ENCODE measurements around the gene PRDM2. TPM values are rescaled to one million over a fixed set of nuclear protein-coding genes. Genes with fewer than 3 reads are reported as not detected.
"Not testable (repeated sequence)": the region's sequence is repeated elsewhere in the genome, so short reads cannot be mapped to it uniquely, and the experiment has no call there.

The PRDM2 gene
- total RNA-seq, 1 donor: 124 TPM

DNA sequence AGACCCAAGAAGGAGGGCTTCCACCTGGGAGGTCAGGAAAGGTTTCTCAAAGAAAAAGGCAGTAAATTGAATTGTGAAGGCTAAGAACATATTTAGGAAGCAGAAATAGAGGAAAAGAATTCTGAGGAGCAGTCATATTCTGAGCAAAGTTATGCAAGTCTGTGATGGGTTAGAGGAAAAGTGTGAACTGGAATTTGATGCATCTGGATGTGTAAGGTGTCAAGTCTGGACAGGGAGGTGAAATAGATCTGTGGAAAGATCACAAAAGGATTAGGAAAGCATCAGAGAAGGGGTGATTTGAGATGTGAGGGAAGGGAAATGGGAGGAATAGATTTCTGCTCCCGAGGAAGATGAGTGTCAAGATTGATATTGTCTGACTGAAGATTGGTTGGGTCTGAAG is 18.1 kb upstream of the PRDM2 start:
- H3K4me1 ChIP-seq (ENCODE audit: insufficient read depth, low read length): no peaks in the 10 kb centered on the region
- H3K27me3 ChIP-seq (ENCODE audit: insufficient read depth, low read length): no peaks in the 10 kb centered on the region
- no peaks in the 10 kb centered on the region for H3K9me3 ChIP-seq (ENCODE audit: low read depth, low read length)
- H3K4me3 ChIP-seq (ENCODE audit: low read length): no peak overlapping the region

DNA sequence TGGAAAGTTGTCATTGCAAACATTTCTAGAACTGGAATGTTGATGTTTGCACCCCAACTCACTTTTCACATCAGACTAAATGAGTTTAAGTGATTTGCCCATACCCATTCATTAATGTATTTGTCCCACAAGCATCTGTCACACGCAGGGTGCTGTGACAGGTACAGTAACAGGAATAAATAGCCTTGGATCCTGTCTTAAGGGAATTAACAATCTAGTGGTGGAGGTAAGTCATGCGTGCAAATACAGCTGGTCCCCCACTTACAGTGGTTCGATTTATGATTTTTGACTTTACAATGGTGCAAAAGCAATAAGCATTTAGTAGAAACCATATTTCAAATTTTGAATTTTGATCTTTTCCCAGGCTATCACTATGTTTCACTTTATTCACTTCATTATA is 17.5 kb upstream of the PRDM2 start:
- no peaks in the 10 kb centered on the region for H3K27me3 ChIP-seq (ENCODE audit: insufficient read depth, low read length)
- H3K4me1 ChIP-seq (ENCODE audit: insufficient read depth, low read length): no peaks in the 10 kb centered on the region
- H3K9me3 ChIP-seq (ENCODE audit: low read depth, low read length): no peaks in the 10 kb centered on the region
- H3K4me3 ChIP-seq (ENCODE audit: low read length): no peak overlapping the region

DNA sequence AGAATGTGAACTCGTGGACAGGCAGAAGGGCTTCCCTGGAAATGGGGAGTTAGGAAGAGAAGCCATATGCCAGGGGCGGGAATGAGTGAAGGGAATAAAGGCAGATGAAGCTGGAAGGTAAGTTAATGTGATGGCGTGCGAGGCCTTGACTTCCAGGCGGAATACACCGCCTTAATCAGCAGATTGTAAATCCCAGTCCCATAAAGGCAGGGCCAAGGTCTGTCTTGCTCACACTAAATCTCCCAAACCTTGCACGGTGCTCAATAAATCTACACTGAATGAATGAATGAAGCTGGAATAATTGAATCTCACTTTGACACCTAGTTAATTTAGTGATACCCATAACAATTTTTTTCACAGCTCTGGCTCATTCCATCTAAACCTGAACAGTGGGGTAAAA is 16.8 kb upstream of the PRDM2 start:
- Histone ChIP-seq H3K9me3 (ENCODE audit: low read depth, low read length) (no peaks in the 10 kb centered on the region), H3K4me1 (ENCODE audit: insufficient read depth, low read length) (no peaks in the 10 kb centered on the region), H3K4me3 (ENCODE audit: low read length) (no peak overlapping the region), H3K27me3 (ENCODE audit: insufficient read depth, low read length) (no peaks in the 10 kb centered on the region)

DNA sequence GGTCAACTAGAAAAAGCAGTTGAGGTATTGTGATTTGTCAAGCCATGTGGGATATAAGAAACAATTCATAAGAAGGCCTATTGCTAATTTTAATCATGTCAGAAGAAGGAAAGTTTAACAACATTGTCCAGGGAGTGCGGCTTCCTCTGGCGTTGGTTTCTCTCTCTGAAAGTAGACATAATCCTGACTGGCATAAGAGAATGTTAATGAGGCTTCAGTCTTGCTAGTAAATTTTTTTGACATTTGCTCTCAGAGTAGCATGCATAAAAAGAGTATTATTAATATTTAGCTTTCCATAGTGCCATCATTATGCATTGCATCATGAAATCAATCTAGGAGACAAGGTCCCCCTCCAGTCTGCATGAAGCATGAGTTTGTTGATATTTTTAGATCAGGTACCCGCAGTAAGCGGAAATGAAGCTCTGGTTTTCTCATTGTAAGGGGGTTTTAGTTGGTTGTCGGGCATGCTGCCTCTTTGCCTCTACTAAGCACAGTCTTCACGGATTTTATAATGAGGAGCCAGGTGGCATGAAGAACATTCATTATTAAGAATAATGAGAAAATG is 12.8 kb upstream of the PRDM2 start:
- H3K27me3 ChIP-seq (ENCODE audit: insufficient read depth, low read length): no peaks in the 10 kb centered on the region
- H3K4me1 ChIP-seq (ENCODE audit: insufficient read depth, low read length): no peaks in the 10 kb centered on the region
- no peaks in the 10 kb centered on the region for H3K9me3 ChIP-seq (ENCODE audit: low read depth, low read length)
- H3K4me3 ChIP-seq (ENCODE audit: low read length): no peak overlapping the region

DNA sequence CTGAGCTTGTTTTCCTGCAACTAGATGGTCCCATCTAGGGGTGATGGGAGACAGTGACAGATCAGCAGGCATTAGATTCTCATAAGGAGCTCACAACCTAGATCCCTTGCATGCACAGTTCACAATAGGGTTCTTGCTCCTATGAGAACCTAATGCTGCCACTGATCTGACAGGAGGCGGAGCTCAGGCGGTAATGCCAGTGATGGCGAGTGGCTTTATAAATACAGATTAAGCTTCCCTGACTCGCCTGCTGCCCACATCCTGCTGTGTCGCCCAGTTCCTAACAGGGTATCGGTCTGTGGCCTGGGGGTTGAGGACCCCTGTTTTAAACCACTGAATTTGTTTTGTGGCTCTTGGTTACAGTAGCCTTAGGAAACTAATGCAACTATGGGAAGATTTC is 6.9 kb upstream of the PRDM2 start:
- not testable (repeated sequence) for H3K4me1 ChIP-seq (ENCODE audit: insufficient read depth, low read length); H3K4me3 ChIP-seq (ENCODE audit: low read length)

DNA sequence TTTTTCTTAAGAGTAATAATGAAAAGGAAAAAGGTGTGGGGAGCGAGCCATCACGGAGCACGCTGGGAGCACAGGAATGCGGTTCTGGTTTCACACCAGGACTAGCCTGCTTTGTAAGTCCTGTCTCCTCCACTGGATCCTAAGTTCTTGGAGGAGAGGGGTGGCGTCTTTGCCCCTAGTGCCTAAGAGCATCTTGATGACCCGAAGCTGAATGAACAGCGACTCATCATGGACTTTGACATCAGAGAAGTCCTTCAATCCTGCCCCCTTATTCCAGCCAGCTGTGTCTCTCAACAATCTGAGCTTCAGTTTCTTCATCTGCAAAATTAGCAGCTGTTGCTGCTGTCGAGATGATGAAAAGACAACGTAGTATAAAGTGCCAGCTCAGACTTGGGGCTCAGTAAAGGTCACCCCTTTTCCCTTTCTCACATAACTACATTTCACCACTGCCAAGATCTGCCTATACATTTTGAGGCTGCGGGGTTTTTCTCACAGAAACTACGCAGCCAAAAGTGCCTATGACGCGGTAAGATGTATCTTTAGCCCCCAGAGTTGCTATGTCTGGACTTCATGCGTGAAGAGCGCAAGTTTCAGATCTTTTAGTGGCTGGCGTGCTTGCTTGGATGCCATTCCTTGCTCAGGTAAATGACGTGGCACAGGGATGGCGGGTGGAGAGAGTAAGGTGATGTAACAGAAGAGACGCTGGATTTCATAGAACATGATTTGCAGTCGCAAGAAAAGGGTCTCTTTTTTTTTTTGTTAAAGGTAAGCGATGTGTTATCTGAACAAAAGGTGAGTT is 4.9 kb upstream of the PRDM2 start:
- H3K4me1 ChIP-seq (ENCODE audit: insufficient read depth, low read length): peaks cover 8% of the 10 kb centered on the region
- H3K27me3 ChIP-seq (ENCODE audit: insufficient read depth, low read length): no peaks in the 10 kb centered on the region
- H3K4me3 ChIP-seq (ENCODE audit: low read length): no peak overlapping the region
- H3K9me3 ChIP-seq (ENCODE audit: low read depth, low read length): no peaks in the 10 kb centered on the region

More for the DNA sequence above, 6.9 kb upstream of the PRDM2 start:
- H3K9me3 ChIP-seq (ENCODE audit: low read depth, low read length); H3K27me3 ChIP-seq (ENCODE audit: insufficient read depth, low read length): not testable (repeated sequence)

DNA sequence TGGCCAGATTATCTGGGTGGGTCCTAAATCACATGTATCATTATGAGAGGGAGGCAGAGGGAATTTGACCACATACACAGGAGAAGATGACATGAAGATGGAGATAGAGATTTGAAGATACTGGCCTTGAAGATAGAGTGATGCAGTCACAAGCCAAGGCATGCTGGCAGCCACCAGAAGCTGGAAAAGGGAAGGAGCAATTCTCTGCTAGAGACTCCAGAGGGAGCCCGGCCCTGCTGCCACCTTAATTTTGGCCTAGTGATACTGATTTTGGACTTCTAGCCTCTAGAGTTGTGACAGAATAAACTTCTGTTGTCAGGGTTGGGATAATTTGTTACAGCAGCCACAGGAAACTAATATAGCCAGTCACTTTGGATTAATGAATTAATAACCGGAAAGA is 2.2 kb upstream of the PRDM2 start:
- no peak overlapping the region for H3K4me3 ChIP-seq (ENCODE audit: low read length)
- no peaks in the 10 kb centered on the region for H3K9me3 ChIP-seq (ENCODE audit: low read depth, low read length)
- H3K27me3 ChIP-seq (ENCODE audit: insufficient read depth, low read length): no peaks in the 10 kb centered on the region
- H3K4me1 ChIP-seq (ENCODE audit: insufficient read depth, low read length): peaks cover 15% of the 10 kb centered on the region

DNA sequence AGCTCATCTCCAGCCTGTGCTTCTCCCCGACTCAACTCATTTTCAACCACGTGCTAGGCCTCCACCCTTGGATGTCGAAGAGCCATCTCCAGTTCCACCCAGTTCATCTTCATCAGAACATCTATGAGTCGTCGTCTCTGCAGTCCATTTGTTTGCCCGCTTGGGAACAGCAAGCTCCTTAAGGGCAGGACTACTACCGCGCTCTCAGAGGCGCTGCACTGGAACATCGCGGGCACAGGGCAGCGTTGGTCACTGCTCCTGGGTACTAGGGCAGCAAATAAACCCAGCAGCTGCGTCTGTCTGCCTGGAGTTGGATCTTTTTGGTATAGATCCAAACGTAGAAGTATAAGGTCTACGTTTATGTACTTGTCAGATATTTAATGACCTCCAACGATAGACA is 478 bp upstream of the PRDM2 start:
- Histone ChIP-seq H3K27me3 (ENCODE audit: insufficient read depth, low read length) (no peaks in the 10 kb centered on the region), H3K9me3 (ENCODE audit: low read depth, low read length) (no peaks in the 10 kb centered on the region), H3K4me3 (ENCODE audit: low read length) (peak overlapping the region; percentile 68), H3K4me1 (ENCODE audit: insufficient read depth, low read length) (peaks cover 24% of the 10 kb centered on the region)

DNA sequence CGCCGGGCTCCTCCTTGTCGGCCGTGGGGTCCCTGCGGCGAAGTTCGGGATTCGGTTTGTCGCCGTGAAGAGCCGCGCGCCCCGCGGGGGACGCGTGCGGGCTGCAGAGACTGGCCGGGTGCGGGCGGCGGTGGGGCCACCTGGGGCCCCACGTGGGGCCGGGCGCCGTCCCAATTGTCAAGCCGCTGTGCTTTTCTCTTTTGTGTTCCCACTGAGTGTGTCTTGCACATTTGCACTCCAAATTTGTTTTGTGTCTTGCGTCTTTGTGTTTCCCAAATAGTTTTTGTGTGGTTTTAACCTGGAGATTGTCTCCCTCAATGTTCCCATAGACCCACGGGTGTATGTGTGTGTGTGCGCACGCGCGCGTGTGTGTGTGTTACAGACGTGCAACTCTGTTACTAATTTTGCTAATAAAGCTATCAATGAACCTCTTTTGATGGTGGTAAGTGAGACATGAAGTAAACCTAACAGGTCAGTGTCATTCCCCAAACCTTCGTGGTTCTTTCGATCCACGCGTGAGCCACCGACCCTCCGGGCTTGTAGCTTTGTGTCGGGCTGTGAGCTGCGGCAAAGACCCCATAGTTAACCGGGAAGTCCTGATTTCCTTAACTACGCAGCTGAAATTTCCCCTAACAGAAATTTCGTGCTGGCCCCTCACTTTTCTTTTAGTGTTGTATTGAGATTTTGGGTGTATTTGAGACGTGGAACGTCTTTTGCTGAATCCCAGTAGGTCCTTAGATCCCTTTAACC is 708 bp downstream of the PRDM2 start:
- no peaks in the 10 kb centered on the region for H3K27me3 ChIP-seq (ENCODE audit: insufficient read depth, low read length)
- H3K4me1 ChIP-seq (ENCODE audit: insufficient read depth, low read length): peaks cover 32% of the 10 kb centered on the region
- peak overlapping the region; percentile 68 for H3K4me3 ChIP-seq (ENCODE audit: low read length)
- no peaks in the 10 kb centered on the region for H3K9me3 ChIP-seq (ENCODE audit: low read depth, low read length)

DNA sequence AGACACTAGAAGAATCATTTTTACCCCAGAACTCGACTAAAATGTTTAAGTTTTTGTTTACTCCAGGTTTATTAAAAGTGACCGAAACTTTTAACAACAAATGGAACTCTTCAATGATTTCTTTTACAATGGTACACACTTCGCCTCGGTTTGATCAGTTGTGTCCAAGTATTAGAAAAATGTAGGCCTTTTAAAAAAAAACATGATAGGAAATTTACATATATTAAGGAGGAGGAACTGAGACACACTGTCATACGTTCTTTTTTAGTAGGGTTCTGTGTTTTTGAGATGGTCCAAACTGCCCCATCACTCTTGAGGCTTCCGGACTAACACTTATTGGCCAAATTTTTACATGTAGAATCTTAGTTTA is 1.3 kb downstream of the PRDM2 start:
- Histone ChIP-seq H3K27me3 (ENCODE audit: insufficient read depth, low read length) (no peaks in the 10 kb centered on the region), H3K4me3 (ENCODE audit: low read length) (peak overlapping the region; percentile 68), H3K9me3 (ENCODE audit: low read depth, low read length) (no peaks in the 10 kb centered on the region), H3K4me1 (ENCODE audit: insufficient read depth, low read length) (peaks cover 37% of the 10 kb centered on the region)

DNA sequence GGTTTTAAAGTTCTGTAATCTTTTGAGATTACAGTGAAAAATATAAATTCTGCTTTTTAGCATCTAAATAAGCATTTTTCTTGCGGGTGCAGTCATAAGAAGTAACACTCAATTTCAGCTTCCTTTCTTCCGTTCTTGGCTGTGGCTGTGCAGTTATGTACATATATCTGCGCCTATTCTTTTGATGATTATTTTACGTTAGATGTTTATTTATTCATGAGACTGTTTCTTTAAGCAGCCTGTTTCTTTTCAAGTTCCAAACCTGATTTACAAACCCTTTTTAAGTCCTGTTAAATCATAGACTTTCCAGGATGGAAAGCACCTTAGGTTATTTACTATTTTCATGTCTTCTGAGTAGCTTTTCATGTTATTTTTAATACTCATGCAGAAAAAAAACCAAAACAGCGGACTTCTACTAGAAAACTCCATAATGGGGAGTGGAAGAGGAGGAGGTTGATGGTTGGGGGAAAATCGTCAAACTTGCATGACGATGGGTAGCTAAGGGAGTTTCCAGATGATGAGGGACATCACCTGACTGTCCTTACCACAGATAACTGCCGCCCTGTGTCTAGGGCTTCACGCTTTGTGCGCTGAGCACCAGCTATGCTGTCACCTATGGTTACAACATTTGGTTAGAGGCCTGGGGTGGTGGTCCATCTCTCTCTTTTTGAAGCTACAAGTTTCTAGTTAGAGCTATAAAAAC is 2.6 kb downstream of the PRDM2 start:
- no peaks in the 10 kb centered on the region for H3K27me3 ChIP-seq (ENCODE audit: insufficient read depth, low read length)
- H3K4me3 ChIP-seq (ENCODE audit: low read length): no peak overlapping the region
- H3K4me1 ChIP-seq (ENCODE audit: insufficient read depth, low read length): peaks cover 40% of the 10 kb centered on the region
- H3K9me3 ChIP-seq (ENCODE audit: low read depth, low read length): no peaks in the 10 kb centered on the region

DNA sequence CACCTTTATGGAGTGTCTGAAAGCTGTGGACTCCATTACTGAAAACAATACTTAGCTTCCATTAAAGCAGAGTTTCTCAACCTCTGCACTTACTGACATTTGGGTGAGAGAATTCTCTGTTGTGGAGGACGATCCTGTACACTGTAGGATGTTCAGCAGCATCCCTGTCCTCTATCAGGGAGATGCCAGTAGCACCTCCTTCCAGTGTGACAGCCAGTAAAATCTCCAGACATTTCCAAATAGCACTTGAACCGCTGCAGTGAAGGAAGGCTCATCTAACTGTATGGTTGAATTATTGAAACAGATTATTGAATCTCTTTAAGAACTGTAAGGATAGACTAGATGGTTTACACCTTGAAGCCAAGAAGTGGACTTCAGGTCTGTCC is 3.1 kb downstream of the PRDM2 start:
- no peaks in the 10 kb centered on the region for H3K27me3 ChIP-seq (ENCODE audit: insufficient read depth, low read length)
- no peaks in the 10 kb centered on the region for H3K9me3 ChIP-seq (ENCODE audit: low read depth, low read length)
- H3K4me1 ChIP-seq (ENCODE audit: insufficient read depth, low read length): peaks cover 41% of the 10 kb centered on the region
- H3K4me3 ChIP-seq (ENCODE audit: low read length): no peak overlapping the region

DNA sequence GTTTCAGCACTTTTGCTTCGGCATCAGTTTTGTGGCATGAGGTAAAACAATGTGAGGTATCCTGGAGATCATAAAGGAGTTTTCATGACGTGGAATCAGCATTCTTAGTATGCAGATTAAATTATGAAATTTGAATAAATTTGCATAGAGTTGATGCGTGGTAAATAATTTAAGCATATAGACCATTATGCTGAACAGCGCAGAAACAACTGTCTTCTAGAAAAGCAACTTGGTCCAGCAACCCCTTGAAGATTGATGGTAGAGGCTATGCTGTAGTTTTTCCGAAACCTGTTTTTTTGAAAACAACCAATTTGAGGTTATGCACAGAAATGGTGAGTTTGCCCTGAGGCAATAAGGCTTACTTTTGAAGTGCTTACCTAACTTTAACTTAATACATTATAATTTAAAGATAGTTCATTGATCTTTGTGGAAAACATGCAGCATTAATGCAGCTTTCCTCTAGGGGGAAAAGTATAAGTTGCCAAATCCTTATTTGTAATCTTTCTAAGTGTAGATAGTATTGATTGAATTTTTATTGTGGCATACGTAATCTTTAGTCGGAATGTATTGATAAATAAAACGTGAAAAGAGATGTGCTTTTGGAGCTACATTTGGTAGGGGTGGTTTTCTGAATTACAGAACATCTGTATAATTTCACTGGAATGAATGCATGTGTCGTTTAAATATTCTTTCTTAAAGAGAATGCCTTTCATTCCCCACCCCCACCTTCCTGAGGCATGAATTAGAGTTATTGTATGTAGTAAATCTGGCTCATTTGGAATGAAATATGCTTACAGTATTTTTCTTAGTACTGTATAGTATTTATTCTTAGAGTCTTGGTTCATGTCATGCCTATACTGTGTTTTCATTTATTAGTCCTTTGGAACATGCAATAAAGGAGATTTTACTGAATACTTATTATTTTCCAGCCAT is 3.8 kb downstream of the PRDM2 start:
- peaks cover 48% of the 10 kb centered on the region for H3K4me1 ChIP-seq (ENCODE audit: insufficient read depth, low read length)
- no peak overlapping the region for H3K4me3 ChIP-seq (ENCODE audit: low read length)
- H3K9me3 ChIP-seq (ENCODE audit: low read depth, low read length): no peaks in the 10 kb centered on the region

DNA sequence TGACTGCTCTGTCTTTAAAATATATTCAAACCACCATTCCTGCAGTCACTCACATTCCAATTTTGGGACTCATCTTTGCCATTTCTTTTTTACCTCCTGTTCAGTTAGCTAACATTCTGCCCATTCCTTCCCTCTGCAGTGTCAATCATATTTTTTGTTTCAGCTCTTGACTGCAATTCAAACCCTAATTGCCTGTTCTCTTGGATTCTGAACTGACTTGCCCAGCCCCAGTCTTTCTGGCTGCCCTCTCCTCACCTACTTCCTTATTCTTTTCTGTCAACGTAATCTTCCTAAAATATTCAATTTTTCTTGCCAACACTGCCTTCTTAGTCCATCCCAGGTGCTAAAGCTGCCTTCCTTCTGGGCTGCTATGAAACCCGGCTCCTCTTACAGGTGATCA is 6.1 kb downstream of the PRDM2 start:
- H3K4me1 ChIP-seq (ENCODE audit: insufficient read depth, low read length): peaks cover 36% of the 10 kb centered on the region
- H3K27me3 ChIP-seq (ENCODE audit: insufficient read depth, low read length): no peaks in the 10 kb centered on the region
- H3K4me3 ChIP-seq (ENCODE audit: low read length): no peak overlapping the region
- no peaks in the 10 kb centered on the region for H3K9me3 ChIP-seq (ENCODE audit: low read depth, low read length)

More for the DNA sequence above, 3.8 kb downstream of the PRDM2 start:
- H3K27me3 ChIP-seq (ENCODE audit: insufficient read depth, low read length): no peaks in the 10 kb centered on the region
